Hepatocyte (in vitro differentiated cells): ENCODE measurements around the gene EXOC6.

Experiments used
- CTCF ChIP-seq: fragments of 200-600 bp; sonication (generic); IDR thresholded peaks from 2 replicates; pipeline ENCODE4 v1.5.1; 2016; ENCODE audit warnings: antibody characterized with exemption, mild to moderate bottlenecking; ENCODE audit not compliant: poor library complexity
- EZH2 ChIP-seq: fragments of 200-600 bp; sonication (generic); IDR thresholded peaks from 2 replicates; pipeline ENCODE4 v1.6.1; 2016; ENCODE audit warnings: antibody characterized with exemption, mild to moderate bottlenecking, borderline replicate concordance

- TF ChIP-seq CTCF (no peak), EZH2 (no peak)
Measured at GRCh38 chr10:92809840-92810239, 38.5 kb upstream of the EXOC6 start.
